Inferior parietal cortex (tissue), 1 donor: ENCODE results near the gene SASH1.

Source experiments
- DNase-seq: peaks from one replicate; pipeline ENCODE4 v3.0.0-alpha.2; 2016; ENCODE audit errors: extremely low spot score

The SASH1 gene

DNA sequence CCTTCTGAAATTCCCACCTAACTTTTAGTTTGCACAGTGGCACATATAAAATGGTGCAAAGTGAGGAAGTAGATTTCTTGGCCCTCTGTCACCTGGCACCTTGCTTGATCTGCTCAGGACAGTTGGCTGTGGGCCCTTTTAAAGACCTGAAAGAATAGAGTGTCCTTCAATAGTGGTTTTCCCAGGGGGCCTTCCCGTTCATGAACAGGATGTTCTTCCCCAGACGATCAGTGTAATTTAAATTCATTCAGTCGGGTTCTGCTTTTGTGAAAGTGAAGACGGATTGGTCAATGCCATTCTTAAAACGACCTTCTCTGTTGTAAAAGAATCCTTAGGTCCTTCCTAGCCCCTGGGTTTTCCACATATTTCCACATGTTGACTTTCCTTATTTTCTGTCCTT, 178.5 kb downstream of the SASH1 start:
- DNase-seq: no peak

DNA sequence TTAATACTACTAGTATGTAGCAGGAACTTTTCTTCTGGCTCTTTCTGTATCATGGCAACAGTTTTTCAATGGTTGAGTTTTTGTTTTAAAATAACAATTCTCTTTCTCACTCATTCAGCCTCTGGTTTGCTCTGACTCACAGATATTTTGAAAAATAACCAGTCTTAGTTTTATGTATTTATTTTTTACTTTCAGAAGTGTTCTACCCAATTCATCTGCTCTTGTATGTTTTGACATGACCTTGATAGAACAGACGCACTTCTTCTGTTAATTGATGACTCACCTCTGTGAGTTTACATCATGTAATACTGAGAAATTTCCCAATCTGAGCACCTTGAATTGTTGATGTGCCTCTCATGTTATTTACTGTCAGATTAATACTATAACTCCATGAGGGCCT, 178.9 kb downstream of the SASH1 start:
- no peak for DNase-seq

DNA sequence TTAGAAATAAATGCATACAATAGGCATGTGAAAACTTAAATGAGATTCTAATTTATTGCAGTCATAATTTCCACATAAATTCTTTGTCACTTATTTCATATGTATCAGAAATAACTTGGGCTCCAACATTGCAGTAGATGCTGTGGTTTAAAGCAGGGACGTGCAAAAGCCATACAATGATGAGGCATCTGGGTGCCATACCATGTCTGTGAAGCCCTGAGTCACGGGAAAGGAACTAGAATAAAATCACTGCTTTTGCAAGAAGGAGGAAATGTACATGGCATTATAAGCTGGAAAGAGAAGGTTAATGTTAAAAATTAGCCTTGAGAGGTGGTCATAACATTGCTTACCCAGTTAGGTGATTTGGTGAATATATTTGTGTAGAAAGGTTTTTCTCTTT, 180.4 kb downstream of the SASH1 start:
- DNase-seq: no peak

DNA sequence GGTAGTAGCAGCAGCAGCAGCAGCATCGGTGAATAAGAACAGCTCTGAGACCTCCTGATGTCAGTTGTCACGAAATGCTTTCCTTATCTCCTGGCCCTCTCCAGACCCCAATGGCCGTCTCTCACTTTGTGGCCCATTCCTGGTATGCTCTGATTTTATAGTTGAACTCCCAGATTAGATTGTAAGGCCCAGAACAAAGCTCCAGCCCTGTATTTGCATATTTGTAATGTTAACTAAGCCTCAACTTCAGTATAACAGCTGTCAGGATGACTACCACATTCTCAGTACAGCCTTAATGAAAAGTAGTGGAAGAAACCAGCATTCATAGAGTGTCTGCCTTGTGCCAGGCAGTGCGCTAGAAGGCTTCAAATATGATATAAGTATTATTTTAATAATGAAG, 180.9 kb downstream of the SASH1 start:
- no peak for DNase-seq

DNA sequence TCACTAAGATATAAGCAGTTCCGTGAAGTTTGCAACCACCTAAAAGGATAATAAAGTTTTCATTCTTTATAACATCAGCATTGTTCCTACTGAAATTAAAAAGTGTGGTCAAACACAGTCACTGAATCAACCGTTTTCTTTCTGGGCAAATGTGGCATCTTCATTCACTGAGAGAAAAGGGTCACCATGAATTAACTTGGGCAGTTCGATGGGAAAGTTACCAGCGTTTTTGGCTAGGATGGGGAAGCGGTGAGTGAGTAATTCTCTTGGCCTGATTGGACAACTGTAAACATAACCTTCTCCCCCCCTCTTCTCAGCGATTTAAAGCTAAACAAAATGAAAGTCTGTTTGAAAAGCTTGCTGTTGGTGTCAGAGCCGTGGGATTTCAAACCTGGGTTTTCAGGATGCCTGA, 181.8 kb downstream of the SASH1 start:
- DNase-seq: no peak

DNA sequence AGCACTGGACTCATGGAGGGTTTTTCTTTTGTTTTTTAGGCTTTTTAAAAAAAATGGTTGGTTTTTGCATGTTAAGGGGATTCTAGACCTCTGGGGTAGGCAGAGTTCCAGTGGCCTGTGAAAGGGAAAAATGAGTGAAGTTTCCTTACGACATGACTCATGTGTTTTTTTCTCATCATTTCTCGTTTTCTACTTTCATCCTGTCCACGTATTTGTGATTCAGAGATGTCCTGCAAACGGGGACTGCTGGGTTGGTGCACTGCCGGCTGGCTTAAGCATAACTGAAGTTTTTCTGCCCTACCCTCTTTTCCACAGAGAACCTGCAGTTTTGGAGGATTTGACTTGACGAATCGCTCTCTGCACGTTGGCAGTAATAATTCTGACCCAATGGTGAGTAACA, 182.3 kb downstream of the SASH1 start:
- DNase-seq: no peak

DNA sequence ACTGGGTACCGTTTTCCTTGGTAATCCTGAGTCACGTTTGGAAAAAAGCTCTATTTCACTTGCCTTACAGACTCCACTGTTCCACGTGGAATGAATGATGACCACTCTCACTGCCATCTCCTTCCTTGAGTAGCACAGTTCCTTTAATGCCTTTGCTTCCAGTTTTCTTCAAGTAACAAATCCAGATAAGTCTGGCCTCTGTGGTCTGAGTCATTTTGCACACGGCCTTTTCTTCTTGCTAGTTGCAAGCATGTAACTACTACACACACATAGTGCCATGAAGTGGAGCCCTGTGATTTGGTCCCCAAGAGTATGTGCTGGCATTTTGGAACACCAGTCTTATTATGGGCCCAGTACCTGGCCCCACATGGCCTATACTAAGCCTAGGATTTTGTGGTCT, 182.8 kb downstream of the SASH1 start:
- no peak for DNase-seq

DNA sequence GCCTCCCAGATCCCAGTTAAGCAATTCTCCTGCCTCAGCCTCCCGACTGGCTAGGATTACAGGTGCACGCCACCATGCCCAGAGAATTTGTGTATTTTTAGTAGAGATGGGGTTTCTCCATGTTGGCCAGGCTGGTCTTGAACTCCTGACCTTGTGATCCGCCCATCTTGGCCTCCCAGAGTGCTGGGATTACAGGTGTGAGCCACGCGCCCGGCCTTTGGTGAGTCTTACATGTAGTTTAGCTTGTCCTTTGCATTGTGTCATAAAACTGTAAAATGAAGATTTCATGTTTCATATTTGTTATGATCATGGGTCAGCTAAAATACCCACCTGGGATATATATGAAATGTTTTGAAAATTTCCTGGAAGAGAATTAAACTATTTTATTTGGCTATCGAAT, 183.5 kb downstream of the SASH1 start:
- no peak for DNase-seq

DNA sequence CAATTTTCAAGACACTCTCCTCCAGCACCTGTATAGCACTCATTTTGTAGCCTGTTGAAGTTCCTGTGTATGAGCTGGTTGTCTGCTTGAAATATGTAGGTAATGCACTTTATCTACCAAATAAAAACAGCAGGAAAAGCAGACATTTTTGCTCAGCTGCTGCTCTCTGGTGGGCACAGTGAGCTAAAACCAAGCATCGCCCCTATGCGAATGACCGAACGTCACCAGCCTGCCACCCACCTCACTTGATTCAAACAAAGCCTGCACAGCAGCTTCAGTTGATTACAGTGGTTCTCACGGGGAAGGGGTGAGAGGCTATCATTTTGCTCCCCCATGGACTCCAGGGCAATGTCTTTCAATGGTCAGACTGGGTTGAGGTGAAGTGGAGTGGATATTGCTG, 185.7 kb downstream of the SASH1 start:
- DNase-seq: no peak

DNA sequence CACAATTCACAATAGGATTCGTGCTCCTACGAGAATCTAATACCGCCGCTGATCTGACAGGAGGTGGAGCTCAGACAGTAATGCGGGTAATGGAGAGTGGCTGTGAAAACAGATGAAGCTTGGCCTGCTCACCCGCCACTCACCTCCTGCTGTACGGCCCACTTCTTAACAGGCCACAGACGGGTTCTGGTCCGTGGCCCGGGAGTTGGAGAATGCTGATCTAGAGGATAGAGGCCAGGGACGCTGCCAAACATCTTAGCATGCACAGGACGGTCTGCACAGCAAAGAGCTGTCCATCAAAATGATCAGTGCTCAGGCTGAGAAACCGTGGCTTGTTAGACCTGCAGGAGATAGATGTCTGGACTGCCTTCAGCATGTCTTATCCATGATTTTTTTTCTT, 186.4 kb downstream of the SASH1 start:
- DNase-seq: no peak

DNA sequence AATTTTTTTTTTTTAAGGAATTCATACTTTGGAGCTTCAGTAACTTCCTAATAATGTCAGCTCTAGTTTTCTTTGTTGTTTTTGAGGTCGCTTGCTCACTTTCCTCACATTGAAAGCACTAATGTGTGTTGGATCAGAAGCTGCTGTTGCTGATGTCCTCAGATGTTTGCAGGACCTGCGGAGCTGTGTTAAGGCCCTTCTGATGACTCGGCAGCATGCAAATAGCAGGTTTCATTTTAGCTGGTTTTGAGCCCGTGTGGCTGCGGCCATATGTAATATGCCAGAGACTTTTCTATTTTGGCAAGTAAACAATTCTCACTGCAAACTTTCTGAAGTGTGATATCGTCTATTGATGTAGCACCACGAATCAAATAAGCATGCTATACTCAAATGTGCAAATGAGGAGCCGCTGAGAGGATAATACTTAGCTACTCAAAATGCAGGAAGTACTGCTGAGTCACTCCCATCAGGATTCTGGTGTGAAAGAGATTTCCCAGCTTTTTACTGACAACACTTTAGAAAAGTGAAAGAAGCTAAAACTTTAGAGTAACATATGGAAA, 187.8 kb downstream of the SASH1 start:
- DNase-seq: no peak

DNA sequence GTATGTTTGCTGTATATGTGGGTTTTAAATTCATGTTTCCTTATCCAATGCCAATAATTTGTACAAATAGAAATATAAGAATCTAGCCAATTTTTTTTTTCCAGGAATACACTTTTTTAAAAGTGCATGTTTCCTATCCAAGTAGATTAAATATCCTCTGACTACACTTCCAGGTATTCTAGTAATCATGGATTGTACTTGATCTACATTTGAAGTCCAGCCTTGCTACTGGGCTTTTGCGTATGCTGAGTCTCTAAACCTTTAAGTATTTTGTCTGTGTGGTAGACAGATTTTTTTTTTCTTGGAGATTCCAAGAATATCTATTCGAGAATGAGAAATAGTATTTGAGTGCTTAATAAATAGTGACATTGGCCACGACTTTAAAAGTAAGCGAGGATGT, 188.3 kb downstream of the SASH1 start:
- DNase-seq: no peak

DNA sequence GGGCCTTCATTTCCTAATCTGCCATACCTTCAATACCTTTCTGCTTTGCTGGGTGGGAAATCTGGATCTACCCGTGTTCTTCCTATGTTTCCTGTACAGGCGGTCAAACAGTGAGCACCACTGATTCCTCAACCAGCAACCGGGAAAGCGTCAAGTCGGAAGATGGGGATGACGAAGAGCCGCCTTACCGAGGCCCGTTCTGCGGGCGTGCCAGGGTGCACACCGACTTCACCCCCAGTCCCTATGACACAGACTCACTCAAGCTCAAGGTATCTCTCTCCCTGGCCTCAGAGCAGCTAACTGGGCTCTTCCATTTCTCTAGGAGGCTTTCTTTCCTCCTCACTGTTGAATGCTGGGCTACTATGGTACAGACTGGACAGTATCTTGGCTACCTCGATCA, 190.1 kb downstream of the SASH1 start:
- DNase-seq: no peak

DNA sequence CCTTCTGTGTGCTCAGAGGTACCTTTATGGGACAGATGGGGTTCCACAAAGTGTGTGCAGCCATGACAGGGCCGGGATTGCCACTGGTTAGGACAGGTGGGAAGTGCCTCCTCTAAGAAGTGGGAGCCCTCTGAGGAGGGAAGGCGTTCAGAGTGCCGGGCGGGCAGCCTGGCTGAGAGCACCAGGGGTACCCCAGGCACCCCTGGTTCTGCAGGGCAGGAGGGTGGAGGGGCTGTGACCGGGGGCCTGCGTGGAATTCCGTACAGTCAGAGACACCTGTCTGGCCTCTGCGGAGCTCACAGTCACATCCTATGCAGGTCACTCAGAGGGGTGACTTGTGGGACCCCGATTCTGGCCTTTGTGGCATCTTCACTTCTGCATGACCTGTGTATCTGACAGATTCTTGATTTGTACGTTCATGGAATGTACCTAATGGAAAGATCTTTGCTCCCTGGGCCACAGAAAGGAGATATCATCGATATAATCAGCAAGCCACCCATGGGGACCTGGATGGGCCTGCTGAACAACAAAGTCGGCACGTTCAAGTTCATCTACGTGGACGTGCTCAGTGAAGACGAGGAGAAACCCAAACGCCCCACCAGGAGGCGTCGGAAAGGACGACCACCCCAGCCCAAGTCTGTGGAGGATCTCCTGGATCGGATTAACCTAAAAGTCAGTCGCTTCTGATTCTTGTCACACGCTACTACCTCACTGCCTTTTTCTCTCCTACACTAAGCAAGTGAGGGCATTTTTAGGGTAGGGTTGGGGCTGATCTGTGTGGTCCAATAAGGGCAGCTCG, 190.9 kb downstream of the SASH1 start:
- no peak for DNase-seq

DNA sequence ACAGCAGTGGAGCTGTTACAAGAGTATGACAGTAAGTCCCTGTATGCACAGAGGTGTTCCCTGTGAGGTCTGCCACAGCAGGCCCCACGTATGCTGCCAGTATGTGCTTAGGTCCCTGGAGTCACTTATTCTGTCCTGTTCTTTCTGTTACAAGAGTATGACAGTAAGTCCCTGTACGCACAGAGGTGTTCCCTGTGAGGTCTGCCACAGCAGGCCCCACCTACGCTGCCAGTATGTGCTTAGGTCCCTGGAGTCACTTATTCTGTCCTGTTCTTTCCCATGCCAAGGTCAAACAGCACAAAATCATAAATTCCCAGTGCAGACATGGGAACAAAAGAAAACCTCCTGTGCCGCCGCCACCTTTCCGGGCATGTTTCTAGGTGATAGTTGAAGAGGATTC, 192.2 kb downstream of the SASH1 start:
- DNase-seq: no peak

DNA sequence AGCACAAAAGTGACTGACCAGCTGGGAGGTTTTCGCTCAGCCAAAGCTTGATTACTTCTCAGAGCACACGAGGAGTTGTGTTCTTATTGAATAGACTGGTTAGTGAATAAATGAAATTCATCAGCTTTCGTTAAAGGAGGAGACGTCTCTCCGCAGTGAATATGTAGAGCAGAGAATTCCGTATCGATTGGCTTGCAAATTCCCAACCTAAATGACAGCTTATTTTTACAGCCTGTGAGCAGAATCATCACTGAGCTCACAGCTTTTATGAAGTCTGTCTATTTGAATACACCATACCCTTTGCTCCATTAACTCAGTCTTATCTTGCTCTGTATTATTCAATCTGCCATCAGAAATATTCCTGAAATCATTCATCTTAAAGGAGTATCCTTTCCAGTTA, 192.7 kb downstream of the SASH1 start:
- no peak for DNase-seq

DNA sequence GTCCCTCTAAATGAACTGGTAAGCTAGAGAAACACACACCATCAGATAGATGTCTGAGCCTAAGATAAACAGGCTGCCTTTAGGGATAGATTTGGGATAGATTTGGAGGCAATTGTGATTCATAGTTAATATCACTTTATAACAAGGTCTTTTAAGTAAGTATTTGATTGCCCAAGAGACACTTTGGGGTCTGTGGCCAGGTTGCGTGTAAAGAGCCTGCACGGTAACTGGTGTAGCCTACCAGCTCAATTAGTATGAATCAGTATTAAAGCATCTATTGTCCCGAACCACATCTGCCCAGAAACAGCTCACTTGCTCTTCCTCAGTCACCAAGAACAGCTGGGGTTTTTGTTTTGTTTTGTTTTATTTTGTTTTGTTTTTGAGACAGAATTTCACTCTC, 193.3 kb downstream of the SASH1 start:
- DNase-seq: no peak

DNA sequence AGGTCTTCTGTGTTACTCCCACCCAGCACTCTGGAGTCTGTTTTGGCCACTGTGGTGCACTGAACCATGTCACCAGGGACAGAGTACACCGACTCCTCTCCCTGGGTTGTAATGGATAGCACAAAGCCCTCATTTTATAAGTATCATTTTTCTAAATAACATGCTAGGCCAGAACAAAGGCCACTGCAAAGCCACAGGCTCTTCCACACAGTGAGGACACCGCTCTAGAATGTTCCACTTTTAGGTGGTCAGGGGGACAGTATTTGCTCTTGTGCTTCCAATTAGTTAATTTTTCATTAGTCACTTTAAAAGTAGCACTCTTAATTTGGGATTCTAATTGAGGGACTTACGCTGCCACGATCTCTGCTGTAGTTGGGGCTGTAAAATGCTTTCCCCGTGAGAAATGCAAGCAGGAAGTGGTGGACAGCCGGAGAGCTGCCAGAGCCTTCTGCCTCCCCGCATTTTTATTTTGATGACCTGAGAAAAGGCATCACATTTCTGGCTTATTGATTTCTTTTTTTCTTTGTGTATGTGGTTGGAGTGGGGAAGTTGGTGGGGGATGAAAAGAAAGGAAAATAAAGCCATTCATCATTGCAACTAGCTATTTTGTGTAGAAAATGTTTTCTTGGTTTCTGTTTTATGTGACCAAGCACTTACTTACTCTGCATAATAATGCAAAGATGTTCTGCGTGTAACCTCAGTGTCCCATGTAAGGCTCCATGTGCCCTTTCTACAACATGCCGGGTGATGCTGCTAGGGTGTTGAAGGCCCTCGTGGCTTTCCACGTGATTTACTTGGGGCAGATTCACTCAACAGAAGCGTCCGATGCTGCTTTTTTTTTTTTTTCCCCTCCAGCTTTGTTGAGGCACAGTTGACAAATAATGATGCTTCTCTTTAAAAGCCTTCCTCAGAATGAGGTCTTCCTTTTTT, 195.9 kb downstream of the SASH1 start:
- DNase-seq: no peak

DNA sequence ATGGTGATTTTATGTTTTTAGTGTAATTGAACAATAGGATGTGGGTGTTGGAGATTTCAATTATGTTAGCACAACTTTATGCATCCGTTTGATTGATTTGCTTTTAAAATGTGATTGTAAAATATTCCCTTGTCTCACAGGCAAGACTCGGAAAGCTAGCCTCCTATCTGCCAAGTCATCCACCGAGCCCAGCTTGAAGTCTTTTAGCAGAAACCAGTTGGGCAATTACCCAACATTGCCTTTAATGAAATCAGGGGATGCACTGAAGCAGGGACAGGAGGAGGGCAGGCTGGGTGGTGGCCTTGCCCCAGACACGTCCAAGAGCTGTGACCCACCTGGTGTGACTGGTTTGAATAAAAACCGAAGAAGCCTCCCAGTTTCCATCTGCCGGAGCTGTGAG, 200.9 kb downstream of the SASH1 start:
- DNase-seq: no peak

DNA sequence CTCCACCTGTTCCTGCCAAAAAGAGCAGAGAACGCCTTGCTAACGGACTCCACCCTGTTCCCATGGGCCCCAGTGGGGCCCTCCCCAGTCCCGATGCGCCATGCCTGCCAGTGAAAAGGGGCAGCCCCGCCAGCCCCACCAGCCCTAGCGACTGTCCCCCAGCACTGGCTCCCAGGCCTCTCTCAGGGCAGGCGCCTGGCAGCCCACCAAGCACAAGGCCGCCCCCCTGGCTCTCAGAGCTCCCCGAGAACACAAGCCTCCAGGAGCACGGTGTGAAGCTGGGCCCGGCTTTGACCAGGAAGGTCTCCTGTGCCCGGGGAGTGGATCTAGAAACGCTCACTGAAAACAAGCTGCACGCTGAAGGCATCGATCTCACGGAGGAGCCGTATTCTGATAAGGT, 201.8 kb downstream of the SASH1 start:
- DNase-seq: no peak

DNA sequence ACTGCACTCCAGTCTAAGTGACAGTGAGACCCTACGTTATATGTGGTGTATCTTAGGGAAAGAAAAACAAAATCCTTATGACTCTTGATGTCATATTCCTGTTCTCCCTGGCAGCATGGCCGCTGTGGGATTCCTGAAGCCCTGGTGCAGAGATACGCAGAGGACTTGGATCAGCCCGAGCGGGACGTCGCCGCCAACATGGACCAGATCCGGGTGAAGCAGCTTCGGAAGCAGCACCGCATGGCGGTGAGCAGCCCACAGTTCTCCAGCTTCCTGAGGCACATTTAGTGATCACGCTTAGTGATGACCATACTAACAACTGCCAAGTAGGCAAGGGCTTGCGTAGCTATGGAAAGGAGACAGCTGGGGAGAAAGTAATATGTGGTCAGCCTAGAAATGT, 203.3 kb downstream of the SASH1 start:
- DNase-seq: no peak

DNA sequence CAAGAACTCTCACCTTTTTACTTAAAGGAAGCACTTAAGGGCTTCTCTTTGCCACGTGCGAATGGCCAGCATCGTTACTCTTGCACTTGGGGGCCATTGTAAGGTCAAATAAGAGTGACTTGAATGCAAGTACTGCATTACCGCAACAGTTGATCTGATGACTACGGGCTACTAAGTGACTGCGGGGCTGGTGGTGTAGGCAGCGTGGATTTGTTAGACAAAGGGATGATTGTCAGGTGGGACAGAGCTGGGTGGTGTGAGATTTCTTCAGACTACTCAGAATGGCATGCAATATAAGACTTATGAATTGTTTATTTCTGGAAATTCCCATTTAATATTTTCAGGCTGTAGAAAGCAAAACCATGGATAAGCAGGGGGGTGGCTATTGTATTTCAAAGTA, 204.5 kb downstream of the SASH1 start:
- DNase-seq: no peak
